ENCODE data around the gene PI4KA.

The PI4KA gene

GRCh38 chr22:20793748-20794649 lies 64.6 kb downstream of the PI4KA start:
- DNase-seq (ENCODE audit: low read depth, low spot score), result no peak

- DNase-seq (ENCODE audit: low read depth, low spot score), result no peak
Observed at GRCh38 chr22:20792966-20793728, 65.5 kb downstream of the PI4KA start.

- DNase-seq (ENCODE audit: low read depth, low spot score), result no peak
Observed at GRCh38 chr22:20792221-20792965, 66.2 kb downstream of the PI4KA start.

DNA sequence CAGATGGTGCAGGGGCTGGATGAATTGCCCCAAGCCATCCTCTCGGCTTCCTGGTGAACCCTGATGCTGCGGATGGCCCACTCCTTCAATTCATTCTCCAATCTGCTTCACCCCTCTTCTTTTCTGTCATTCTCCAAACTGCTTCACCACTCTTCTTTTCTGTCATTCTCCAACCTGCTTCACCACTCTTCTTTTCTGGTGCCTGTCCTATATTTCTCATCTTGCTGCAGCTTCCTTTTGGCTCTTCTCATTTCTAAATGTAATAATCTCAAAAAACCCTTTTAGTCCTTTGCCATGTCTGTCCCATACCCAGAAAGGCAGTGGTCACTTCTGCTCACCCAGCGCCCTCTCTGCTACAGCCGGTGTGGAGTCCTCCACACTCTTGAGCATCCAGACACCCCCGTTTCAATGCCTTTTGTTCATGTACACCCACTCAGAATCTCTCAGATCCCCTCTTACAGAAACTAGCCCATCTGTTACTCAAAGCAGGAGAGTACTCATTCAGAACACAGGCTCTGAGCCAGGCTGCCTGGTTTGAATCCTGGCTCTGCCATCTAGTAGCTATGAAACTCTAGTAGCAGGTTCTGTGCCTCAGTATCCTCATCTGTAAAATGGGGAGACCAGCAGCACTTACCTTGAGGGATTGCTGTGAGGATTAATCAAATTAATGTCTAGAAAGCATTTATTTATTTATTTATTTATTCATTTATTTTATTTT lies 69.8 kb downstream of the PI4KA start:
- no peak for DNase-seq (ENCODE audit: low read depth, low spot score)

- no peak for DNase-seq (ENCODE audit: low read depth, low spot score)
Observed at GRCh38 chr22:20787746-20788626, 70.6 kb downstream of the PI4KA start.

- no peak for DNase-seq (ENCODE audit: low read depth, low spot score)
Observed at GRCh38 chr22:20787223-20787622, 71.4 kb downstream of the PI4KA start.

GRCh38 chr22:20786536-20786979 lies 72.1 kb downstream of the PI4KA start:
- DNase-seq (ENCODE audit: low read depth, low spot score), result no peak

GRCh38 chr22:20786048-20786447 lies 72.6 kb downstream of the PI4KA start:
- DNase-seq (ENCODE audit: low read depth, low spot score), result no peak

DNA sequence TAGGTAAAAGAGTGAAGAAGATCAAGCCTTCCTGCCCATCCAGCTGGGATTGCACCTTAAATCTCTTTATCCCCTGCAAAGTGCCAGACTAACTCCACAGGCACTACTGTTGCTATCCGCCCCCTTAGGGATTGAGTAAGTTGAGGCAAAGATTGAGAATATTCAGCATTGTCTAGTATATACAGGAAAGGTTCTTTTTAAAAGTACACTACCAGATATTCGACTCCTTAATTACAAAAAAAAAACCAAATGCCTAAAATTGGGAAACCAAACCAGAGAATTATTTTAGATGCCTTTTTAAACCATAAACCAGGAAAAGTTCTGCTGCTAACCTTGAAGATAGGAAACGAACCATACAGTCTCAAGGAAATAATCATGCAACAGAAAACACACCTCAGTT lies 73.2 kb downstream of the PI4KA start:
- DNase-seq (ENCODE audit: low read depth, low spot score), result no peak

- DNase-seq (ENCODE audit: low read depth, low spot score), result peak; percentile 38
Observed at GRCh38 chr22:20783844-20784723, 74.5 kb downstream of the PI4KA start.

DNA sequence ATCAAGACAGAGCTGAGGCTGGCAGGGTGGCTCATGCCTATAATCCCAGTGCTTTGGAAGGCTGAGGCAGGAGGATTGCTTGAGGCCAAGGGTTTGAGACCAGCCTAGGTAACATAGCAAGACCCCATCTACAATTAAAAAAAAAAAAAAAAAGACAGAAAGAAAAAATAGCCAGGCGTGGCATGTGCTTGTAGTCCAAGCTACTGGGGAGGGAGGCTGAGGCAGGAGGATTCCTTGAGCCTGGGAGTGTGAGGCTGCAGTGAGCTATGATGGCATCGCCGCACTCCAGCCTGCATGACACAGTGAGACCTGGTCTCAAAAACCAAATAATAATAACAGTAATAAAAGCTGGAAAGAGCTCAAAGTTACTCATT lies 75.3 kb downstream of the PI4KA start:
- no peak for DNase-seq (ENCODE audit: low read depth, low spot score)

DNA sequence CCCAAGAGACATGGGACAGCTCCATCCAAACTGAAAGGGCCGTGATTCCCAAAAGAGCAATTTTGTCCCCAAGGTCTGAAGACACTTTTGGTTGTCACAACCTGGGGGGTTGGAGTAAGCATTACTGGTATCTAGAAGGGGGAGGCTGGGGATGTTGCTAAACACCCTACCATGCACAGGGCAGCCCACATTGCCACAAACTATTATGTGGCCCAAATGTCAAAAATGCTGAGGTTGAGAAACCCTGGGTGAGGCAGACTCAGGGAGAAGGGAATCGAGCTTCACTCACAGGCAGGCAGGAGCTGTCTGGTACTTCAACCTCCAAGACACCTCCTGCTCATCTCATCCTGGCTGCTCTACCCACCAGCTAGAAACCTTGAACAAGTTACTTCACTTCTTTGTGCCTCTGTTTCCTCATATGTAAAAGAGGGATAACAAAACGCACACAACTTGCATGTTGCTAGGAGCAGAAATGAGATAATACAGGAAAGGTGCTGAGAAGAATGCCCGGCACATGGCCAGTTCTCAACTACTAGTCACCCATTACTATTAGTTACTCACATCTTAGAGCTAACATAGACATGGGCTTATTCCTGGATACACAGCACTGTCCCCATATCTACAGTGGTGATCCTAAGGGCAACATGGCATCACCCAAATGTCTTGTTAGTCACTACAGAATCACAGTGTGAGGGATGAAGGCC lies 75.9 kb downstream of the PI4KA start:
- no peak for DNase-seq (ENCODE audit: low read depth, low spot score)

GRCh38 chr22:20782083-20782482 lies 76.5 kb downstream of the PI4KA start:
- DNase-seq (ENCODE audit: low read depth, low spot score), result no peak

DNA sequence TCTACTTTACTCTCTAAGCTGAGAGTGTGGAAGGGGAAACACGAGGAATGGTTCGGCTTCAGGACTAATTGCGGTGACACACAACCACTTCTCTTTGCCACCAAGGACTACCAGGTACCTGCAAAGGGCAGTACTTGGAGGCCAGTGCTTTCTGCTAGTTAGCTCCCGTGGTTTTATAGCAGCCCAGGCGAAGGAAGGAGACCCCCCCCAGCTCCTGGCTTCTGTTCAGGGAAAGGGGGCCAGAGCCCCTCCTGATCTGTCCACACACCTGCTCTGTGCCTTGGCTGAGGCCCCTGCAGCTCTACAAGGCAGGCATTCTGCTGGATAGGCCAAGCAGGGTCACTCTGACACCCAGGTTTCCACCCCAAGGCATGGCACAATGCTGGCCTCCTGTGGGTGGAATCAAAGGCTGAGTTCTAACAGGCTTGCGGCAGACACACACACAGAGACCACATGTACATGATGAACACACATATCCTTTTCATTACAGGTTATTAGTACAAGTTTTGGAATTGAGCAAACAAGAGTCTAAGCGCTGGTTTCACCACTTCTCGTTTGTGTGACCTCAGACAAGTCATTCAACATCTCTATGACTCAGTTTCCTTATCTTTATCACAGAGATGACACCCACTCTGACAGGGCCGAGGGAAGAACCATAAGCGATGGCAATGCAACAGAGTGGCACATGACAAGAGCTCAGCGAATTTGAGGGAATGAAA lies 77.2 kb downstream of the PI4KA start:
- no peak for DNase-seq (ENCODE audit: low read depth, low spot score)

DNA sequence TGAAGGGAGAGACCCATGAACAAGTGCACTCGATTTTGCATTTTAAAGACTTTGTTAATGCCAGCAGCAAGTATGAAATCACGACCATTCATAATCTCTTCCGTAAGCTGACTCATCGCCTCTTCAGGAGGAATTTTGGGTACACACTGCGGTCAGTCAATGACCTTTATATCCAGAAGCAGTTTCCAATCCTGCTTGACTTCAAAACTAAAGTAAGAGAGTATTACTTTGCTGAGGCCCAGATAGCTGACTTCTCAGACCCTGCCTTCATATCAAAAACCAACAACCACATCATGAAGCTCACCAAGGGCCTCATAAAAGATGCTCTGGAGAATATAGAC lies 78.8 kb downstream of the PI4KA start:
- DNase-seq (ENCODE audit: low read depth, low spot score), result no peak

DNA sequence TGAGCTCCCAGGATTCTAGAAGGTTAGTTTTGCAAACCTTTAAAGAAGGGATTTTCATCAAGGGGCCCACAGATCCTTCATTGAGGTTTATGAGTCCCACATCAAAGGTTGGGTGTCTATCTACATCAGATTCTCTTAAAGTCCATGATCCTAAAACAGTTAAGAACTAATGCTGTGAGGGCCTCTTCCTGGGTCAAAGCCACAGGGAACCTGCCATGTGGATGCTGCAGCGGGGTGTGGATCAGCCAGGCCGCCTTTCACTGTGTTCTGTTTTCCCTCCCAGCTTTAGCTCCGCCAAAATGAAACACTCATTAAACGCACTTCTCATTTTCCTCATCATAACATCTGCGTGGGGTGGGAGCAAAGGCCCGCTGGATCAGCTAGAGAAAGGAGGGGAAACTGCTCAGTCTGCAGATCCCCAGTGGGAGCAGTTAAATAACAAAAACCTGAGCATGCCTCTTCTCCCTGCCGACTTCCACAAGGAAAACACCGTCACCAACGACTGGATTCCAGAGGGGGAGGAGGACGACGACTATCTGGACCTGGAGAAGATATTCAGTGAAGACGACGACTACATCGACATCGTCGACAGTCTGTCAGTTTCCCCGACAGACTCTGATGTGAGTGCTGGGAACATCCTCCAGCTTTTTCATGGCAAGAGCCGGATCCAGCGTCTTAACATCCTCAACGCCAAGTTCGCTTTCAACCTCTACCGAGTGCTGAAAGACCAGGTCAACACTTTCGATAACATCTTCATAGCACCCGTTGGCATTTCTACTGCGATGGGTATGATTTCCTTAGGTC lies 79.4 kb downstream of the PI4KA start:
- no peak for DNase-seq (ENCODE audit: low read depth, low spot score)

DNA sequence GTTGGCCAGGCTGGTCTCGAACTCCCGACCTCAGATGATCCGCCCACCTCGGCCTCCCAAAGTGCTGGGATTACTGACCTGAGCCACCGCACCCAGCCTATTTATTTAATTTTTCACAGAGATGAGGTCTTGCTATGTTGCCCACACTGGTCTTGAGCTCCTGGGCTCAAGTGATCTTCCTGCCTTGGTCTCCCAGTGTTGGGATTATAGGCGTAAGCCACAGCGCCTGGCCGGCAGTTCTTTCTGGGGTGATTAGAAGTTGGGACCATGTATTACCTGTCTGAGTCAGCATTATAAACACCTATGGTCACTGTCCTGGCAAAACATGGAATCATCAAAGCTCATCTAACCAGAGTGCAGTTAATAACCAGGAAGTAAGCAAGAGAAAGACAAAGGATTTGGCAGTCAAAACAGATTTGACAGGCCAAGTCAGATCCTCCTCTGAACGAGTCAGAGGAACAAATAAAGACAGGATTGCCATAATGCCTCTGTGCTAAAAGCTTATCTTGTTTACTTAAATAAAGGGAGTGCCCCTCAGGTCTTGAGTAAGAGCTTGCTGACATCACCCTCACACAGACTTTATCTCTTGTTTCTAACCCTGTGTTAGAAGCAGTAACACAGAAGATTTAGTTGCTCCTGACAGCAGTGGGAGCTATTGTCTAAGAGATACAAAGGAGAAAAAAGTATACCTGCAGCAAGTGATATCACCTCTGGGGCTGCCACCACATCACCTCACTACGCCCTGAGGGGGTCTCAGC lies 81.0 kb downstream of the PI4KA start:
- DNase-seq (ENCODE audit: low read depth, low spot score), result no peak
